Vagina (tissue), 2 donors: ENCODE data around the gene MED8.

Experiments
- CTCF ChIP-seq, 3 experiments: fragments of 450-650 bp in 2 of 3; fragments of 200-600 bp in 1 of 3; sonication (generic) in 1 of 3; IDR thresholded peaks; one replicate each; pipeline ENCODE4 v1.5.1; 2017 to 2019; ENCODE audit warnings: antibody characterized with exemption in 3 of 3, mild to moderate bottlenecking in 2 of 3, moderate library complexity in 2 of 3
- POLR2A ChIP-seq, 2 donors: fragments of 450-650 bp; IDR thresholded peaks; one replicate each; pipeline ENCODE4 v1.6.1; 2017; ENCODE audit warnings: antibody characterized with exemption in 2 of 2, mild to moderate bottlenecking in 2 of 2, moderate library complexity in 2 of 2
- POLR2AphosphoS5 ChIP-seq, 2 donors: sonication (generic); formaldehyde crosslinking; IDR thresholded peaks; one replicate each; pipeline ENCODE4 v1.9.0; 2017; ENCODE audit warnings: antibody characterized with exemption in 2 of 2, mild to moderate bottlenecking in 2 of 2, low read depth in 1 of 2; ENCODE audit not compliant: insufficient read depth in 1 of 2

GRCh38 chr1:43410571-43410970 lies 21.0 kb upstream of the MED8 start:
- no peak for TF ChIP-seq CTCF (IDR thresholded peaks at IDR 0.05)
- no peak for TF ChIP-seq POLR2AphosphoS5 (IDR thresholded peaks at IDR 0.05; ENCODE audit: insufficient read depth in 1 of 2, low read depth in 1 of 2)
- no peak for TF ChIP-seq POLR2A (IDR thresholded peaks at IDR 0.05)
